Upper lobe of right lung (tissue), 1 donor: ENCODE measurements around the gene PLCL2. TPM values are rescaled to one million over a fixed set of nuclear protein-coding genes. Genes with fewer than 3 reads are reported as not detected.

Source experiments
- ATAC-seq: fragments of 200-7000 bp; cut with Tn5 transposase; one replicate; pipeline ENCODE4 v1.9.1; 2020; ENCODE audit warnings: mild to moderate bottlenecking, moderate library complexity
- DNase-seq: peaks from one replicate; pipeline ENCODE4 v3.0.0-alpha.2; 2020
- H3K27ac ChIP-seq: fragments of 200-600 bp; one replicate; pipeline ENCODE4 v1.8.0; 2022
- H3K27me3 ChIP-seq: fragments of 200-600 bp; one replicate; pipeline ENCODE4 v1.8.0; 2022; ENCODE audit warnings: mild to moderate bottlenecking
- H3K36me3 ChIP-seq: fragments of 200-600 bp; one replicate; pipeline ENCODE4 v1.8.0; 2022
- H3K4me1 ChIP-seq: fragments of 200-600 bp; one replicate; pipeline ENCODE4 v1.8.0; 2022
- H3K4me3 ChIP-seq: fragments of 200-600 bp; one replicate; pipeline ENCODE4 v1.8.0; 2022; ENCODE audit warnings: mild to moderate bottlenecking
- H3K9me3 ChIP-seq: fragments of 200-600 bp; one replicate; pipeline ENCODE4 v1.8.0; 2022
- intact Hi-C: fragments of 100-400 bp; cut with DNase I; formaldehyde crosslinking; loops from one replicate; pipeline ENCODE4 v1.11.0; 2022
- total RNA-seq: library from RNA; stranded (reverse); fragmentation: NEBNext Ultra II Directional; extraction: Animal tissue kit (Norgen Biotek cat#: 25700); gene quantifications from one replicate; pipeline ENCODE4 v1.2.1, GENCODE V29; 2021
- TF ChIP-seq, protein P1 (sequence below): fragments of 200-600 bp; IDR thresholded peaks from one replicate; pipeline ENCODE4 v1.8.0; 2022; ENCODE audit warnings: antibody characterized with exemption
- donor health status: DM: no; HTN: yes; CAD: no; lungs with severe emphysema.

The PLCL2 gene
- total RNA-seq, 1 donor from 2014 or later, result 9.1 TPM

DNA sequence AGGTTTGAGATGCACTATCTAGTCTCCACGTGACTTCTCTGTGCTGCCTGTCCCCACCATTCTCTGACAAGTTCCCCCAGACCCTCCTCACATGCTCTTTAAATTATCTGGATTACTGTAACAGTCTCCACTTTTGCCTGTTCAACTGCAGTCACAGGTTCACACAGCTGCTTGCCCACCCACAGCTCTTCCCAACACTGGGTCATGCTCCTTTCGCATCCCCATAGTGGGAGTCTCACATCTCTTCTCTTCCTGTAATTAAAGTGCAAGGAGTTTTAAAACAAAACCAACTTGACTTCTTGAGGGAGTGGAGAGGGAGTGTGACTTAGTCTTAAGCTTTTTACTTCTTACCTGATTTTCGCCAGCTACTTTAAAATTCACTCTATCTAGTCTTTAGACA is 178.8 kb downstream of the PLCL2 start:
- Histone ChIP-seq H3K27ac (no peak overlapping the region), H3K9me3 (no peaks in the 10 kb centered on the region), H3K4me1 (no peaks in the 10 kb centered on the region), H3K36me3 (no peaks in the 10 kb centered on the region), H3K27me3 (no peaks in the 10 kb centered on the region), H3K4me3 (no peak overlapping the region)
- ATAC-seq (no peak), DNase-seq (no peak)
- TF ChIP-seq, protein P1, sequence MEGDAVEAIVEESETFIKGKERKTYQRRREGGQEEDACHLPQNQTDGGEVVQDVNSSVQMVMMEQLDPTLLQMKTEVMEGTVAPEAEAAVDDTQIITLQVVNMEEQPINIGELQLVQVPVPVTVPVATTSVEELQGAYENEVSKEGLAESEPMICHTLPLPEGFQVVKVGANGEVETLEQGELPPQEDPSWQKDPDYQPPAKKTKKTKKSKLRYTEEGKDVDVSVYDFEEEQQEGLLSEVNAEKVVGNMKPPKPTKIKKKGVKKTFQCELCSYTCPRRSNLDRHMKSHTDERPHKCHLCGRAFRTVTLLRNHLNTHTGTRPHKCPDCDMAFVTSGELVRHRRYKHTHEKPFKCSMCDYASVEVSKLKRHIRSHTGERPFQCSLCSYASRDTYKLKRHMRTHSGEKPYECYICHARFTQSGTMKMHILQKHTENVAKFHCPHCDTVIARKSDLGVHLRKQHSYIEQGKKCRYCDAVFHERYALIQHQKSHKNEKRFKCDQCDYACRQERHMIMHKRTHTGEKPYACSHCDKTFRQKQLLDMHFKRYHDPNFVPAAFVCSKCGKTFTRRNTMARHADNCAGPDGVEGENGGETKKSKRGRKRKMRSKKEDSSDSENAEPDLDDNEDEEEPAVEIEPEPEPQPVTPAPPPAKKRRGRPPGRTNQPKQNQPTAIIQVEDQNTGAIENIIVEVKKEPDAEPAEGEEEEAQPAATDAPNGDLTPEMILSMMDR, result no peak
- intact Hi-C loops, result no loop called here

DNA sequence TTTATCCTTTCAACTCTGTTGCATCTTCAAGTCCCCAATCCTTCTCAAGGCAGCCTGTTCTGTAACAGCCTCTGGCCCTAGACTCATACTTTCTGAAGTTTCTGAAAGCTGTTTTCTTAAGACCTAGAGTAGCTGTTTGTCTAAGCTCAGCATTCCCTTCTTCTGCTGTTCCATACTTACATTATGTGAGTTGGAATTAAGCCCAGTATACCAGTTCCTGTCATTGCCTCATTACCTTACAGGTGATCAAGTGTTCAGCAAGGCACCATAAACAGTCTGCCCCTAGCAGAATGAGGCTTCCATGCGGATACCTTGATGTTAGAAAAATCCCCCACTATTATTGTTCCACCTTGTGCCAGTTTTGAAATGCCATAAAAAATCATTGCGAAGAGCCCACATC is 180.6 kb downstream of the PLCL2 start:
- TF ChIP-seq, protein P1, result no peak
- ATAC-seq, result no peak
- Histone ChIP-seq H3K27me3 (no peaks in the 10 kb centered on the region), H3K36me3 (no peaks in the 10 kb centered on the region), H3K27ac (no peak overlapping the region), H3K4me3 (no peak overlapping the region), H3K4me1 (no peaks in the 10 kb centered on the region), H3K9me3 (no peaks in the 10 kb centered on the region)
- intact Hi-C loops, result no loop called here
- no peak for DNase-seq

DNA sequence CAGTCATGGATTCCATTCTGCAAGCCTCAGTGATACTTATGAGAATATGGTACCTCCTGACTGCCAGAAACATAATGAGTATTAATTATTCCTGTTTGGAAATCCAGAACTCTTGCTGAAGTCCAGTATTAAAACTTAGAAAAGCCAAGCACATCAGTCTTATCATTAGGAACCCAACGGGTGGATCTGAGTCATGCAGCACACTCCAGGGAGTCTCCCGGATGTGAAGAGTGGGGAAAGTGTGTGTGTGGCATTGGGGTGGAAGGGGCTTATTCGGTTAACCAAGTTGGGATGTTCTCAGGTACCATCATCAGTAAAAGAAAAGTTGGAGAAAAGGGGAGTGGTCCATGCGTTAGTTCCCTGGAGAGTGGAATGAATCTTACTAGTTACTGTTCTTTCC is 181.1 kb downstream of the PLCL2 start:
- H3K36me3 ChIP-seq, result no peaks in the 10 kb centered on the region
- H3K27ac ChIP-seq, result no peak overlapping the region
- TF ChIP-seq, protein P1, result no peak
- H3K4me1 ChIP-seq, result no peaks in the 10 kb centered on the region
- ATAC-seq (no peak), DNase-seq (no peak)
- intact Hi-C loops, result no loop called here
- H3K9me3 ChIP-seq, result no peaks in the 10 kb centered on the region
- H3K4me3 ChIP-seq, result no peak overlapping the region
- no peaks in the 10 kb centered on the region for H3K27me3 ChIP-seq

DNA sequence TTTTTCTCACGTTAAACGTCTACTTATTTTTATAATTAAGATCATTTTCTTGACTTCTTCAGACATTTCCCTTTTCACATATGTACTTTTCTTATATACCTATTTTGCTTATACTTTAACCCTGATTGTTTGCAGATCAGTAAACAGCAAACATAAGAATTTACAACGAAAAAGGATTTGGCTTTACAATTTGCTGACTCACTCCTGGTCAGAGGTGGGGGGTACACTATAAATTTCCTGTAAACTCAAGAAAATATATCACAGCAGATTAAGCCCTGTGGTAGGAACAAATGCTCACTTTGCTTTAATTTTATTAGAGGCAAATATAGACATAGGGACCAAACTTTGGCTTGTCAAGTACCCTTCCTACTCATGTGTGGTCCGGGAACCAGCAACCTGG is 185.0 kb downstream of the PLCL2 start:
- no peaks in the 10 kb centered on the region for H3K27me3 ChIP-seq
- no peak for DNase-seq
- no peaks in the 10 kb centered on the region for H3K4me1 ChIP-seq
- ATAC-seq, result no peak
- no peaks in the 10 kb centered on the region for H3K9me3 ChIP-seq
- TF ChIP-seq, protein P1, result no peak
- no peak overlapping the region for H3K27ac ChIP-seq
- intact Hi-C loops, result no loop called here
- H3K36me3 ChIP-seq, result no peaks in the 10 kb centered on the region
- no peak overlapping the region for H3K4me3 ChIP-seq

DNA sequence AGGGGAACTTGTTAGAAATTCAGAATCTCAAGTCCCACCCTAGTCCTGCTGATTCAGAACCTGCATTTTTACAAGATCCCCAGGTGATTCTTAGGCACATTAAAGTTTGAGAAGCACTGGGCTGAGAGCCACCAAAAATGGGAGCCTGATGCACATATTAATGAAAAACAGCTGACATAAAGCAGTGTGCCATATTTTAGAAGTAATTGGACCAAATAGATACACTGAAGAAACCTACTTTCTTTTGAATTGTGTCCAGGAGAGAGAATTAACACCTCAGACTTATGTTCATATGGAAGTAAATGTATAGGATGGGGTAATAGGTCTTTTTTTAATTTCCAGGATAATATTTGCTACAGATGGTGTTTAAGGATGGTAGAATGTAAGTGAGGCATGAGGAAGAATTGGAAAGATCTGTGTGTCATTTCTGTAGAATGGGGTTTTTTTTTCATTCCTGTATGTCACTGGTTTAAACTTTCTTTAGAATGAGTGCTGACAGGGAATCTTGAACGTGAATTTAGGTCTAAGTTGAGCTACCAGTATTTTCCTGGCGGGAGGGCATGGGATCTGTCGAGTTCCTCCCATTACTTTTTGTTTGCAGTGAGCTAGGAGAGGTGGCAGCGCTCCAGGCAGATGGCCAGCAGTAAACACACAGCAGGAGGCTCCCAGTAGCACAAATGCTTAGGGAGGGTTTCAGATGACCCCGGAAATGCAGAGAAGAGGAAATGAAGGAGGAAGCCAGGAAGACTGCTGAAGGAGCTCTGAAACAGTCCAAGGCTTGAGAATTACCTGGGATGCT is 185.6 kb downstream of the PLCL2 start:
- no peaks in the 10 kb centered on the region for H3K36me3 ChIP-seq
- no peak overlapping the region for H3K27ac ChIP-seq
- no peaks in the 10 kb centered on the region for H3K4me1 ChIP-seq
- TF ChIP-seq, protein P1, result no peak
- ATAC-seq (no peak), DNase-seq (no peak)
- H3K9me3 ChIP-seq, result no peaks in the 10 kb centered on the region
- intact Hi-C loops, result no loop called here
- no peak overlapping the region for H3K4me3 ChIP-seq
- H3K27me3 ChIP-seq, result no peaks in the 10 kb centered on the region
